ENCODE results near the gene DNAL4. TPM values are rescaled to one million over a fixed set of nuclear protein-coding genes. Genes with fewer than 3 reads are reported as not detected.

Gene DNAL4
- total RNA-seq, 2 experiments from 2014 or later: 1.9 to 2.7 TPM

GRCh38 chr22:38834991-38835390 lies 41.0 kb upstream of the DNAL4 start:
- no peaks in the 10 kb centered on the region for H3K9me3 ChIP-seq (ENCODE audit: control insufficient read depth in 1 of 2, insufficient read depth in 1 of 2, low read length in 2 of 2)
- ATAC-seq (ENCODE audit: poor library complexity): no peak
- Mint-ChIP-seq H3K4me1 (ENCODE audit: low read depth) (peaks cover 5% of the 10 kb centered on the region), H3K4me3 (no peak overlapping the region), H3K9me3 (no peaks in the 10 kb centered on the region), H3K36me3 (ENCODE audit: low read depth) (no peaks in the 10 kb centered on the region), H3K27me3 (peaks cover 5% of the 10 kb centered on the region), H3K27ac (no peak overlapping the region)
- TF ChIP-seq, protein P1, sequence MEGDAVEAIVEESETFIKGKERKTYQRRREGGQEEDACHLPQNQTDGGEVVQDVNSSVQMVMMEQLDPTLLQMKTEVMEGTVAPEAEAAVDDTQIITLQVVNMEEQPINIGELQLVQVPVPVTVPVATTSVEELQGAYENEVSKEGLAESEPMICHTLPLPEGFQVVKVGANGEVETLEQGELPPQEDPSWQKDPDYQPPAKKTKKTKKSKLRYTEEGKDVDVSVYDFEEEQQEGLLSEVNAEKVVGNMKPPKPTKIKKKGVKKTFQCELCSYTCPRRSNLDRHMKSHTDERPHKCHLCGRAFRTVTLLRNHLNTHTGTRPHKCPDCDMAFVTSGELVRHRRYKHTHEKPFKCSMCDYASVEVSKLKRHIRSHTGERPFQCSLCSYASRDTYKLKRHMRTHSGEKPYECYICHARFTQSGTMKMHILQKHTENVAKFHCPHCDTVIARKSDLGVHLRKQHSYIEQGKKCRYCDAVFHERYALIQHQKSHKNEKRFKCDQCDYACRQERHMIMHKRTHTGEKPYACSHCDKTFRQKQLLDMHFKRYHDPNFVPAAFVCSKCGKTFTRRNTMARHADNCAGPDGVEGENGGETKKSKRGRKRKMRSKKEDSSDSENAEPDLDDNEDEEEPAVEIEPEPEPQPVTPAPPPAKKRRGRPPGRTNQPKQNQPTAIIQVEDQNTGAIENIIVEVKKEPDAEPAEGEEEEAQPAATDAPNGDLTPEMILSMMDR (IDR thresholded peaks at IDR 0.05): no peak
- intact Hi-C loops (cut with DNase I, micrococcal nuclease): no loop called here
- H3K27me3 ChIP-seq (ENCODE audit: control insufficient read depth in 1 of 2, insufficient read depth in 2 of 2, low read length in 2 of 2): no peaks in the 10 kb centered on the region
- no peak overlapping the region for H3K27ac ChIP-seq (ENCODE audit: low read depth in 1 of 2, low read length in 2 of 2)
- no peak for DNase-seq
- no peaks in the 10 kb centered on the region for H3K36me3 ChIP-seq (ENCODE audit: insufficient read depth, low read length)
- ChIA-PET CTCF (no interaction called here), POLR2A (no interaction called here)
- H3K4me3 ChIP-seq (ENCODE audit: low read length): no peak overlapping the region
- no peaks in the 10 kb centered on the region for H3K4me1 ChIP-seq (ENCODE audit: insufficient read depth, low read length)

- intact Hi-C loops (cut with DNase I, micrococcal nuclease): no loop called here
- no peak for DNase-seq
- H3K4me1 Mint-ChIP-seq (ENCODE audit: low read depth): peaks cover 5% of the 10 kb centered on the region
- H3K36me3 Mint-ChIP-seq (ENCODE audit: low read depth): no peaks in the 10 kb centered on the region
- Histone ChIP-seq H3K4me1 (ENCODE audit: insufficient read depth, low read length) (no peaks in the 10 kb centered on the region), H3K27me3 (ENCODE audit: control insufficient read depth in 1 of 2, insufficient read depth in 2 of 2, low read length in 2 of 2) (no peaks in the 10 kb centered on the region), H3K4me3 (ENCODE audit: low read length) (no peak overlapping the region), H3K27ac (ENCODE audit: low read depth in 1 of 2, low read length in 2 of 2) (no peak overlapping the region), H3K36me3 (ENCODE audit: insufficient read depth, low read length) (no peaks in the 10 kb centered on the region), H3K9me3 (ENCODE audit: control insufficient read depth in 1 of 2, insufficient read depth in 1 of 2, low read length in 2 of 2) (no peaks in the 10 kb centered on the region)
- no peaks in the 10 kb centered on the region for H3K27me3 Mint-ChIP-seq
- TF ChIP-seq, protein P1 (IDR thresholded peaks at IDR 0.05): no peak
- ATAC-seq (ENCODE audit: poor library complexity): no peak
- H3K4me3 Mint-ChIP-seq: no peak overlapping the region
- no peak overlapping the region for H3K27ac Mint-ChIP-seq
- ChIA-PET CTCF (no interaction called here), POLR2A (interaction anchor here (0.7 to 1.0 kb wide), 2 partner anchors 9 to 283 kb away, joined by 3 read pairs; partner anchors contain the start of gene NPTXR)
- no peaks in the 10 kb centered on the region for H3K9me3 Mint-ChIP-seq
Observed at GRCh38 chr22:38834215-38834953, 40.4 kb upstream of the DNAL4 start.

DNA sequence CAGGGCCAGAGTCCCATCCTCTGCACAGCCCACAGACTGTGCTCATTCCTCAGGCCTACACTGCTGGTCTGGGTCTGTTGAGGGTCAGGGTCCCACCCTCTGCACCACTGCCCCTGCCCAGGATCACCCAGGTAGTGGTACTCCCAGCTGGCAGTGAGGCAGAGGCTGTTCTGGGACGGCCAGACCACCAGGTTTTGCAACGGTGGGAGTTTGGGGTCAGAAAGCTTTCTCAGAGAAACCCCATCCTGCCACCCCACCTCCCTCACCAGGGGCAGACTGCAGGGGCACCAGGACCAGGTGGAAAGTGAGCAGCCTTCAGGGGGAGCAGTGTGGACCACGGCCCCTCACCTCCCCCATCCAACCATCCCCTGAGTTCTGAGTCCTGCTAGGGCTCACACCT lies 39.1 kb upstream of the DNAL4 start:
- H3K4me3 Mint-ChIP-seq: no peak overlapping the region
- H3K27ac ChIP-seq (ENCODE audit: low read depth in 1 of 2, low read length in 2 of 2): no peak overlapping the region
- DNase-seq: no peak
- no peaks in the 10 kb centered on the region for H3K27me3 ChIP-seq (ENCODE audit: control insufficient read depth in 1 of 2, insufficient read depth in 2 of 2, low read length in 2 of 2)
- ATAC-seq (ENCODE audit: poor library complexity): no peak
- POLR2A ChIA-PET: no interaction called here
- H3K9me3 Mint-ChIP-seq: no peaks in the 10 kb centered on the region
- H3K9me3 ChIP-seq (ENCODE audit: control insufficient read depth in 1 of 2, insufficient read depth in 1 of 2, low read length in 2 of 2): peaks cover 0 to 5% of the 10 kb centered on the region in 2 experiments
- H3K27me3 Mint-ChIP-seq: no peaks in the 10 kb centered on the region
- H3K36me3 Mint-ChIP-seq (ENCODE audit: low read depth): no peaks in the 10 kb centered on the region
- TF ChIP-seq, protein P1 (IDR thresholded peaks at IDR 0.05): no peak
- no peaks in the 10 kb centered on the region for H3K36me3 ChIP-seq (ENCODE audit: insufficient read depth, low read length)
- no peak overlapping the region for H3K27ac Mint-ChIP-seq
- CTCF ChIA-PET: no interaction called here
- intact Hi-C loops (cut with DNase I, micrococcal nuclease): no loop called here
- no peaks in the 10 kb centered on the region for H3K4me1 ChIP-seq (ENCODE audit: insufficient read depth, low read length)
- no peak overlapping the region for H3K4me3 ChIP-seq (ENCODE audit: low read length)
- peaks cover 5% of the 10 kb centered on the region for H3K4me1 Mint-ChIP-seq (ENCODE audit: low read depth)
